Measurements from ENCODE around the gene VWA1. TPM values are rescaled to one million over a fixed set of nuclear protein-coding genes. Genes with fewer than 3 reads are reported as not detected.

The VWA1 gene
- total RNA-seq, 1 experiment from 2014 or later, result 56.6 TPM

GRCh38 chr1:1394116-1394515 is 41.4 kb upstream of the VWA1 start:
- POLR2A ChIA-PET (ENCODE audit: unreplicated experiment), result no interaction called here
- H3K27ac ChIP-seq, result no peak overlapping the region
- CTCF ChIA-PET, result no interaction called here
- no peak overlapping the region for H3K4me3 ChIP-seq
- intact Hi-C loops (cut with micrococcal nuclease; ENCODE audit: unreplicated experiment), result no loop called here
- H4K20me1 ChIP-seq (ENCODE audit: insufficient read depth), result peaks cover 24% of the 10 kb centered on the region
- no peak overlapping the region for H2AFZ ChIP-seq
- TF ChIP-seq CTCF (conservative IDR thresholded peaks at IDR 0.05), result no peak
- no peak for DNase-seq
- H3K9me3 ChIP-seq (ENCODE audit: insufficient read depth, low read depth), result no peaks in the 10 kb centered on the region
- no peaks in the 10 kb centered on the region for H3K9me2 ChIP-seq (ENCODE audit: insufficient read depth)
- H3K79me2 ChIP-seq (ENCODE audit: low read depth), result peaks cover 46% of the 10 kb centered on the region
- peaks cover 13% of the 10 kb centered on the region for H3K4me1 ChIP-seq (replicated peaks; ENCODE audit: insufficient read depth)
- peaks cover 57% of the 10 kb centered on the region for H3K36me3 ChIP-seq (ENCODE audit: low read depth)
- BruUV-seq (replicated peaks), result no TSS peak
- peaks cover 46% of the 10 kb centered on the region; the same call in 1 of the 2 replicates for H3F3A ChIP-seq (ENCODE audit: insufficient read depth, low read depth)
- H3K4me2 ChIP-seq, result no peak overlapping the region
- no peaks in the 10 kb centered on the region for H3K27me3 ChIP-seq (ENCODE audit: insufficient read depth, low read depth)

- no peak overlapping the region for H2AFZ ChIP-seq
- H3K4me2 ChIP-seq, result no peak overlapping the region
- CTCF ChIA-PET, result no interaction called here
- peaks cover 13% of the 10 kb centered on the region for H3K4me1 ChIP-seq (replicated peaks; ENCODE audit: insufficient read depth)
- no TSS peak for BruUV-seq (replicated peaks)
- POLR2A ChIA-PET (ENCODE audit: unreplicated experiment), result no interaction called here
- H3K9me2 ChIP-seq (ENCODE audit: insufficient read depth), result no peaks in the 10 kb centered on the region
- peaks cover 52% of the 10 kb centered on the region for H3K79me2 ChIP-seq (ENCODE audit: low read depth)
- H3K4me3 ChIP-seq, result no peak overlapping the region
- peaks cover 24% of the 10 kb centered on the region for H4K20me1 ChIP-seq (ENCODE audit: insufficient read depth)
- peaks cover 41% of the 10 kb centered on the region; the same call in 1 of the 2 replicates for H3F3A ChIP-seq (ENCODE audit: insufficient read depth, low read depth)
- intact Hi-C loops (cut with micrococcal nuclease; ENCODE audit: unreplicated experiment), result no loop called here
- H3K36me3 ChIP-seq (ENCODE audit: low read depth), result peaks cover 46% of the 10 kb centered on the region
- TF ChIP-seq CTCF (conservative IDR thresholded peaks at IDR 0.05) (no peak), EZH2 (IDR thresholded peaks at IDR 0.05; ENCODE audit: low read depth) (no peak)
- no peaks in the 10 kb centered on the region for H3K27me3 ChIP-seq (ENCODE audit: insufficient read depth, low read depth)
- no peak overlapping the region for H3K27ac ChIP-seq
- H3K9me3 ChIP-seq (ENCODE audit: insufficient read depth, low read depth), result no peaks in the 10 kb centered on the region
- no peak for DNase-seq
Measured at GRCh38 chr1:1395166-1395565, 40.3 kb upstream of the VWA1 start.

- Histone ChIP-seq H3K4me2 (peak overlapping the region; percentile 94), H3K9me3 (ENCODE audit: insufficient read depth, low read depth) (no peaks in the 10 kb centered on the region), H3K9me2 (ENCODE audit: insufficient read depth) (no peaks in the 10 kb centered on the region), H3K36me3 (ENCODE audit: low read depth) (peaks cover 36% of the 10 kb centered on the region), H3K27me3 (ENCODE audit: insufficient read depth, low read depth) (no peaks in the 10 kb centered on the region), H3K4me3 (peak overlapping the region; percentile 80), H3F3A (ENCODE audit: insufficient read depth, low read depth) (peaks cover 48% of the 10 kb centered on the region), H3K27ac (0 out of 2 replicates have a peak overlapping the region, but pooled peaks have one; percentile 36), H2AFZ (peak overlapping the region; percentile 87; the same call in 1 of the 2 replicates), H4K20me1 (ENCODE audit: insufficient read depth) (peaks cover 19% of the 10 kb centered on the region), H3K4me1 (replicated peaks; ENCODE audit: insufficient read depth) (peaks cover 25% of the 10 kb centered on the region), H3K79me2 (ENCODE audit: low read depth) (peaks cover 67% of the 10 kb centered on the region)
- no peak for DNase-seq
- CTCF ChIA-PET, result interaction anchor here (0.6 to 0.7 kb wide), 2 partner anchors 24 to 43 kb away, joined by 3 to 21 read pairs; no protein-coding TSS in a partner anchor
- TF ChIP-seq EZH2 (IDR thresholded peaks at IDR 0.05; ENCODE audit: low read depth) (no peak), CTCF (conservative IDR thresholded peaks at IDR 0.05) (no peak)
- TSS peak; percentile 41 for BruUV-seq (replicated peaks)
- POLR2A ChIA-PET (ENCODE audit: unreplicated experiment), result no interaction called here
- intact Hi-C loops (cut with micrococcal nuclease; ENCODE audit: unreplicated experiment), result loop anchor here (2.0 kb wide), 1 partner anchor 73 kb away; the partner anchor contains the start of gene ATAD3B
Measured at GRCh38 chr1:1397839-1398523, 37.5 kb upstream of the VWA1 start.
